ENCODE measurements around the gene ERAP2.
"Not testable (repeated sequence)": the region's sequence is repeated elsewhere in the genome, so short reads cannot be mapped to it uniquely, and the experiment has no call there.

Gene ERAP2, protein sequence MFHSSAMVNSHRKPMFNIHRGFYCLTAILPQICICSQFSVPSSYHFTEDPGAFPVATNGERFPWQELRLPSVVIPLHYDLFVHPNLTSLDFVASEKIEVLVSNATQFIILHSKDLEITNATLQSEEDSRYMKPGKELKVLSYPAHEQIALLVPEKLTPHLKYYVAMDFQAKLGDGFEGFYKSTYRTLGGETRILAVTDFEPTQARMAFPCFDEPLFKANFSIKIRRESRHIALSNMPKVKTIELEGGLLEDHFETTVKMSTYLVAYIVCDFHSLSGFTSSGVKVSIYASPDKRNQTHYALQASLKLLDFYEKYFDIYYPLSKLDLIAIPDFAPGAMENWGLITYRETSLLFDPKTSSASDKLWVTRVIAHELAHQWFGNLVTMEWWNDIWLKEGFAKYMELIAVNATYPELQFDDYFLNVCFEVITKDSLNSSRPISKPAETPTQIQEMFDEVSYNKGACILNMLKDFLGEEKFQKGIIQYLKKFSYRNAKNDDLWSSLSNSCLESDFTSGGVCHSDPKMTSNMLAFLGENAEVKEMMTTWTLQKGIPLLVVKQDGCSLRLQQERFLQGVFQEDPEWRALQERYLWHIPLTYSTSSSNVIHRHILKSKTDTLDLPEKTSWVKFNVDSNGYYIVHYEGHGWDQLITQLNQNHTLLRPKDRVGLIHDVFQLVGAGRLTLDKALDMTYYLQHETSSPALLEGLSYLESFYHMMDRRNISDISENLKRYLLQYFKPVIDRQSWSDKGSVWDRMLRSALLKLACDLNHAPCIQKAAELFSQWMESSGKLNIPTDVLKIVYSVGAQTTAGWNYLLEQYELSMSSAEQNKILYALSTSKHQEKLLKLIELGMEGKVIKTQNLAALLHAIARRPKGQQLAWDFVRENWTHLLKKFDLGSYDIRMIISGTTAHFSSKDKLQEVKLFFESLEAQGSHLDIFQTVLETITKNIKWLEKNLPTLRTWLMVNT

DNA sequence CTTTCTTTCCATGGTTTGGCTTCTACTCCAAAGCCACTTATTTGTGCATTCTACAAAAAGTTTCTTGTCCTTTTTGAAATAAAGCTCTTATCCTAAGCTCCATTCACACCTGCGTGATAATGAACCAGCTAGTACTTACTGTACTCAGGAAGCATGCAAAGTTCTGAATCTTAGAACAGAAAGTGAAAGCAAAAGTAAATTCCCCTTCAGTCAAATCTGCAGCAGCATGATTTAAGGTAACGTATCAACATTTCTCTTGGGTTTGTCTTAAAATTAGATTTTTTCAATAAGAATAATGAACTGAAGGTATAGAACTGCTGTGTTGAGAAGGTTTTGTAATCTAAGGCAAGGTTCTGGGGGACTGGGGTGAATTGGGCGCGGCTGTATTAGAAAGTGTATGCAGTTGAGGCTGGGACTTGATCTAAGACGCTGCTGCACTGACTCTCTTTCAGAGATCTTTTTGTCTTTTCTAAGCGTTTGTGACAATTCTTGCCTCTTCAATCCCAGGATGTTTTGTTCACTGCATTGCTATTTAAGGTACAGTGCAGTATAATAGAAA, at the start of gene ERAP2:
Gene ERAP2, plus strand, starts transcription at position 209 of the 559 bp plus-strand sequence. CDS start 3,186 bp downstream, outside the sequence.
- DNase-seq, result no peak

DNA sequence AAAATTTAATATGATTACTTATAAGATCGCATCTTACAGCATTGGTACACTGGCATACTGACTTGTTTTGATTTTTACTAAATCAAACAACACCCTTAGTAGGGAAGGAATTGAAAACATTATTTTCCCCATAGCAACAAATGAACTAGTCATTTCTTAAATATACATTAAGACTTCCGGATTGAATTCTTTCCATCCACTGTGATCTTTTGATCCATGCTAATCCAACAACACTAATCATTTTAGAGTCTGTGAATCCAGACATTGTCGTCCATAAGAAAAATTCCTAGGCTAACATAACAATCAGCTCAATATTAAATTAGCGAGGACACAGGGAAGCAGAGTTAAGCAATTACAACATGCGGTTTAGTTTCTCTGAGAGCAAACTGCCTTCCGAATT, 47.0 kb upstream of the ERAP2 start:
- DNase-seq, result no peak

DNA sequence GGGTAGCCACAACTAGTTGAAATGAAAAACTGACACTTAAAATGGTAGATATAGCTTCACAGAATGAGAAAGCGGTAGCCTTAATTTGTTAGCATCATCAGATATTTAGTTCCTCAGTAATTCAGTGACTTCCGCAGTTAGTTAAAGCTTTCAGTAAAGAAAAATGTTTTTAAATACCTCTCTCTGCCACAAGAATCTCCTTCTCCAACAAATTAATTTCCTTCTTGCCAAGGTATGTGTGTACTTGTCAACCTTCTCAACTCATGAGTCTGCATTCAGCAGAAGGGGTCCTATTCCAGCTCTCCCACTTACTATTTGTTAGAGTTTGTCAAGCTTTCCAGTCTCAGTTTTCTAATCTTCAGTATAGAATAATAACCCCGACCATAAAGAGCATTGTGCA, 42.3 kb upstream of the ERAP2 start:
- DNase-seq, result no peak

DNA sequence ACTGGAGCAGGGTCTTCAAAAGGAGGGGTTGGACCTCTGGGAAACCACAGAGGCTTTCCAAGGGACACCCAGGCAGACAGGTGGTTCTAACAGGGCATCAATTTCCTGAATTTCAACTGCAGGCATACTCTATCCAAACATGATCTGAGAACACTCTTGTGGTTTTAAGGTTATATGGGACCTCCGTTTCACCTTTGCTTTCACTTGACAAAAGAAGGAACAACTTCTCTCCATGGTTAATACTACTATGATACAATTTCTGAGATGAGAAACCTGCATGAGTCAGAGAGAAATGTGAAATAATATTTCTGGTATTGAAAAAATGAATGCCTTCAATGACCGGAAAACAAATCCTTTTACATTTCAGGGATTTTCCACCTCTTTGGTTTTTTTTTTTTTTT, 40.5 kb upstream of the ERAP2 start:
- DNase-seq, result no peak

DNA sequence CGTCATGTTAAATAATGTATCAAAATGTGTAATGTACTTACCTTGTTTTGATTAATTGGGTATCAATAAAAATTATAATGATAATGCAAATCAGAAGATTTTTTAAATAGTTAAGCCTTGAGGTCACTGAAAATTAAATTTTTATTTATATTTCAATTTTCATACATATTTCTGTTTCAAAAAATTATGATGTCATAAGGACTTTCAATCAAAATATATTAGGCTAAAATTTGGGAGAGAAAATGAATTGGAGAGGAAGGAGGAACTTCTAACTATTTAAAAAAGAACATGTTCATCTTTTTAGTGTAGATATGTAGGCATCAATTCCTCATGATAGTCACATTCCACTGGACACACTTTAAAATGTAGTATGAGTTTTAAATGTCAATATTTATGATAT, 39.5 kb upstream of the ERAP2 start:
- DNase-seq, result no peak

DNA sequence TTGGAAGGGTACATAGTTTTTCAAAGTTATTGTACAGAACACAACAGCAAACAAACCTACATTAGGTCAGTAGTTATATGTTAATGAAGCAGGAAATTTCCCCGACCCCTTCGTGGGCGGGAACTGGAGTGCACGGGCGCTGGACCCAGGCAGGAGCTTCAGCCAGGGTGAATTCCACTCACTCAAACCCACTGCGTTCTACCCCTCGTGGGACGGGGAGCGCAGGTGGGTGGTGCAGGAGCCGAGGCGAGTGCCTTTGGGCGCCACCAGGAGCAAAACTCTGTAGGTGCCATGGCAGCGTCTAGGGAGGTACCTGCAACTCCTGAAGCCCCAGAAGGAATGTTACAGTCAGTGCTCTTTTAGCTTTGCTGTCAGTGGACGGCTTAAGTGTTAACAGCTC, 39.0 kb upstream of the ERAP2 start:
- DNase-seq, result no peak

DNA sequence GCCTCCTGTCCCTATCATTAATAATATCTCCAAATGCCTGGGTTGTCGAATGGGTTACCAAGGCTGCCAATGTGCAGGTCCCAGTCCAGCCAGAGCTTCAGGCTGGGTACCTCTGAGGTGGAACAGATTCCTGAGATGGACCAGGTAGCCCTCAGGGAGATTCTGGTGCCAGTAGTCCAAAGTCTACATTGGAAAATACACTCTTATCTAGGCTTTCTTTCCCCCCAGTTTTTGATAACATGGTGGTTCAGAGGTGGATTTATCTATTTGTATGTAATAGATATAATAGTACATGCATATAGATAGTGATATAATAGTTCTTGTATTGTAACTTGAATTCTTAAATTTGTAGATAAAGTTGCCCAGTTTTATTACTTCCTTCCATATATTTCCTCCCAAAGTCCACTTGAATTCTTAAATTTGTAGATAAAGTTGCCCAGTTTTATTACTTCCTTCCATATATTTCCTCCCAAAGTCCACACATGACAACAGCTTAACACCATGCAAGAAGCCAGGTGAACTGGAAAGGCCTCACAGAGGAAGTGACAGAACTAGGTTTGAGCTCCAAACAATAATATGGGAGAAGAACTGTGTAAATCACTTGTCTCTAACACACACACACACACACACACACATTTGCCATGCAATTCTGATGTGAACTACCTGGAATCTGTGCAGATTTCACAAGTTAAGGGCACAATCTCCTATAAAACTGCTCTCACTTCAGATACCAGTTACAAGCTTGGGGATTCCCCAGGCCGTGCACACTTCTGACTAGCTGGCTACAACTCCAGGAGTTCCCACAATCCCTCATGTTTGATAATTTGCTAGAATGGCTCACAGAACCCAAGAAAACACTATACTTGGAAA, 37.9 kb upstream of the ERAP2 start:
- DNase-seq, result no peak

DNA sequence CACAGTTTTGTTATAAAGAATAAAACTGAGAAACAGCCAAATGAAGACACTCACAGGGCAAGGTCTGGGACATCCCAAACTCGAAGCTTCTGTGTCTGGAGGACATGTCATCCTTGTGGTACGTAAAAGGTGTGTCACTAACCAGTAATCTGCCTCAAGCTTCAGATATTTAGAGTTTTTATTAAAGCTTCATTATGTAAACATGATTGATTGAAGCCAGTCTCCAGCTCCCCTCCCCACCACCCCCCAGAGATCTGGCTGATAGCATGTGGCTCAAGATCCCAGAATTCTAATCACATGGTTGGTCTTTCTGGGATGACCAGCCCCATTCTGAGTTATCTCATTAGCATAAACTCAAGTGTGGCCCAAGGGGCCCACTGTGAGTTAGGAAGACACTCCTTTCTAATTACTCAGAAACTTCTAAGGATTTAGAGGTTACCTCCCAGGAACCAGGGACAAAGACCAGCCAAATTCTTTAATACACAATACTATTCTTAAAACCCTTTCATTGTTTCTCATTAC, 37.2 kb upstream of the ERAP2 start:
- no peak for DNase-seq

DNA sequence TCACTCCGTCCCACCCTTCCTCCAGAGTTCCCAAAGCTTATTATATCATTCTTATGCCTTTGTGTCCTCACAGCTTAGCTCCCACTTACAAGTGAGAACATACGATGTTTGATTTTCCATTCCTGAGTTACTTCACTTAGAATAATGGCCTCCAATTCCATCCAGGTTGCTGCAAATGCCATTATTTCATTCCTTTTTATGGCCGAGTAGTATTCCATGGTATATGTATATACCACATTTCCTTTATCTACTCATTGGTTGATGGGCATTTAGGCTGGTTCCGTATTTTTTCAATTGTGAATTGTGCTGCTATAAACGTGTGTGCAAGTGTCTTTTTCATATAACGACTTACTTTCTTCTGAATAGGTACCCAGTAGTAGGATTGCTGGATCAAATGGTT, 34.4 kb upstream of the ERAP2 start:
- DNase-seq, result not testable (repeated sequence)

DNA sequence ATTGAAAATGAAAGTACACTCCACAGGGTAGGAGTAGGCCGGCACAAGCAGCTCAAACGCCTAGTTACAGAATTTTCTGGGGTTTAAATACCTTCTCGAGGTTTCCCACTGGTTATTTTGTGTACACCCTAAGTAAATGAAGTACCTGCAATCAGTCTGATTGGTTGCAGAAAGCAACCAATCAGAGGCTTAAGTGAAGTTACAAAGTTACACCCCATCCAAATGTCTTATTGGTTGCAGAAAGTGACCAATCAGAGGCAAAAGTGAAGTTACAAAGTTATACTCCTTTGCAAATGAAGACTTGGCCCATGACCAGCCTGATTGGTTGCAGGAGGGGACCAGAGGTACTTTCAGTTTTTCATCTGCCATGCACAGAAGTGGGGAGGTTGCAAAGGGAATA, 33.2 kb upstream of the ERAP2 start:
- DNase-seq, result no peak

DNA sequence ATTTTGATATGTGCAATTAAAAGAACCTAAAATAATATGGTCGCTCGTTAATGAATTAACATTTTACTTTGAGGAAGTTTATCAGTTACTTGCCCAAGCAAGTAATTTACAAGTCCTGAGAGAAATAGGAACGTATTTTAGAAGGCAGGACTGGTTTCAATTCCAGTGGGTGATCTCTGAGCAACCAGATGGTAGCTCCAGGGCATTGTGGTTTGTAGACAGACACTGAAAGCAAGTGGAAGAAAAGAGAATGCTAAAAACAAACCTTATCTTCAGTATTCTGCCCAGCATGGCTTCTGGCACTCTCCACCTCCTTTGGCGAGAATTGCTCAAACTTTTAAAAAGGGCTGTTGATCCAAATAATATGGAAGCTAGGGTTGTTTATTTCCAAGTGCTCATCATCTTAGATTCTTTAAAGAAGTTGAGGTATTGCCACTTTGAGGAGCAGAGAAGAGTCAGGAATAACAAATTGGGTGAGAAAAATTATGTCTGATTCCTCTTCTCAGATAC, 31.8 kb upstream of the ERAP2 start:
- DNase-seq, result no peak

DNA sequence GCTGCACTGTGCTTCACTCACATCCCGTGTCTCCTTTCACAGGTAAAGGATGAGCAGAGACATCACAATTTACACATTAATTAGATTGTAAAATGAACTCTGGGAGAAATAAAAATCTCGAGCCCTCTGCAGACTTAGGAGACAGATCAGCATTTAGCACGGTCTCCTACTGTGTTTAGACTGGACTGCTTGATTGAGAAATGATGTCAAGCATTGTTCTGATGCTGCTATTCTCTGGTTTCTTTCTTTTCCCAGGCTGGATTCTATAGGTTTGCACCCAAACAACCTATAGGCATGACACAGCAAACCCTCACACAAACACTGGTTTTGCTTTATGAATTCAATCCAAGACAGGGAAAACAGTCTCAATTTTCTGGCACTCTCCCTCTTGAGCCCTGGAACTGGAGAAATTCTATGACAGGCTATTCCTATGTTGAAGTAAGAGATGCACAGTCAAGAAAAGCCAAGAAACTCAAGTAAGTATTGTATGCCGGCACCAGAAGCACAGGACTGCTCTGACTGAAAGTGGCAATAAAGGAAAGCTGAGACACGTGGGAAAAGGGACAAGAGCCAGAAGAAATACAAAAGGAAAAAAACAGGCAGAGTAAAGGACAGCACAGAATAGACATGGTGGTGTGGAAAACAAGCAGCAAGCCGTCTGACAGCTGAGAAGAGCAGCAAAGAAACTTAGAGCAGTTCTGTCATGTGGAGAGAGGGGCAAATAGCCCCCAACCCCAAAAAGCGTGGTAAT, 24.8 kb upstream of the ERAP2 start:
- no peak for DNase-seq

DNA sequence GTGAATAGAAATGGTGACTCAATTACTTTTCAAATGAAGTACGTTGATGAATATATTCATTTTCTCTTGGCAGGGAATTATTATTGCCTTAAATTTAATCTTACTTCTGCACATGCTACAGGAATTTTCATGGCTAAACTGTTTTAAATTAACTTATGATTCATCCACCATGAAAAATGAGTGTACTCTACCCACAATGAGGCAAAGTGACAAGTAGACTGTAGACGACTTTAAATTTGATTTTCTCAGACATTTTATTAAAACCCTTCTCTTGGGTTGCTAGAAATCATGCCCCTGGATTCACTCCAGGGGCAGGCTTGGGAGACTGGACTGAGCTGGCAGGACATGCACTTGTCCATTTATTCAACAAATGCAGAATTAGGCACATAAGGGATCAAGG, 23.5 kb upstream of the ERAP2 start:
- no peak for DNase-seq

DNA sequence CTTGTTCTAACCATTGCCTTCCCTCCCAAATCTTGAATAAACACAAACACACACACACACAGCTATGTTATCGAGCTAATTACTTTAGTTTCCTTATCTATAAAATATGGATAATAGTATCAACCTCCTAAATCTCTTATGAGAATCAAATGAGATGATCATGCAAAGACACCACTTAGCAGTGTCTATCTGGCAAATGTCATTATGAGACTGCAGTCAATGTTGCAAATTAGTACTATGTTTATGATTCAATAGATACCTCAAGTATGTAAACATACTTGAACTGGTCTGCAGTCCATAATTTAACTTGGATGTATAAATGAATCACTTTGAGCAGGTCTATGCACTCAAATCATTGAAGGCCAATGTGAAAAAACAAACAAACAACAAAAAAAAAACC, 22.2 kb upstream of the ERAP2 start:
- DNase-seq, result no peak

DNA sequence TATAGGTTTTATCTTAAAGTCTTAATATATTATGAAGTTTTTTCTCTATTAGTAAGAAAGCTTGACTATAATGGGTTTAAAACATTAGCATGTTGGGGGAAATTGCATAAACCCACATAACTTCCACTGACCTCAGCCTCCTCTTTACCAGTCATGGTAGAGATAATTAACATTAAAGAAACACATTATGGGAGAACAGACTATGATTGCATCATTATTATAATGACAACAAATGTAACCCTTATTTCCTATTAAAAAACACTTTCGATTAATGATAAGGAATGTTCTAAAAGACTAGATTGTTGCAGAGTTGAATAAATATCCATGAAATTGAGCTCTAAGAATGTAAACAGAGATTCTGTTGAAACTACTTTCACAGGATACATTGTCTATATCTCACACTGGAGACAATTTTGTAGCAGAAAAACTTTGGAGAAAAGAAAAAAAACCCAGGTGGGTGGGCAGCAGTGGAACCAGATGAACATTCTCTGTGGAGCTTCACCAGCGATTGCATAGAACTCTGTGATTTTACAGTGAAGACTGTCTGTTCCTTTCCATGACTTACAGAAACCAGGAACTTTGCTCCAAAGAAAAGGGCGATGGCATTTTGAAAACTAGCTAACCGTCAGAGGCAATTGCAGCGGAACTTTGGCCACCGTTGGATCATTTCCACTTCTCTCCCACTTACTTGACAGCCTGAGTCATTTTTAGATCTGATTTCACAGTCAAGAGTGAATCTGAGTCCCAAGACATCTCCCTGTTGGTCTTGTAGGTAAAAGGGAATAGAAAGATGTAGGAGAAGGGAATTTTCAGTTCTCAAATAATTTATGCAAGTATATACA, 21.0 kb upstream of the ERAP2 start:
- DNase-seq, result no peak

DNA sequence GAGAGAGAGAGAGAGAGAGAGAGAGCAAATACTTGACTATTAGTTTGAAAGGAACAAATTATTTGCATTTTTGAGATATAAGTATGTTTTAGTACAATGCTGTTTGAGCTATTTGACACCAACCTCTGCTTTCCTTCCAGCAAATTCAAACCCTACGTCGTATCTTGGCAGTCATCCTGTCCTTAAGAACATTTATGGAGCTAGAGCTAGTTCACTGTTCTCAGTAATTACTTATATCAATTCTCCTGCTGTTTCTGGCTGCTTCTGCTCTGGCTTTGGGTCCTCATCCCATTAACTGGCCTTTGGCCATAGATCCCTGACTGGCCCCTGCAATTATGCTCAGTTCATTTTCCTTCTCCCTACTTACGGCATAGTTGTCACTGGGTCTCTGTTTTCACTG, 19.9 kb upstream of the ERAP2 start:
- no peak for DNase-seq

DNA sequence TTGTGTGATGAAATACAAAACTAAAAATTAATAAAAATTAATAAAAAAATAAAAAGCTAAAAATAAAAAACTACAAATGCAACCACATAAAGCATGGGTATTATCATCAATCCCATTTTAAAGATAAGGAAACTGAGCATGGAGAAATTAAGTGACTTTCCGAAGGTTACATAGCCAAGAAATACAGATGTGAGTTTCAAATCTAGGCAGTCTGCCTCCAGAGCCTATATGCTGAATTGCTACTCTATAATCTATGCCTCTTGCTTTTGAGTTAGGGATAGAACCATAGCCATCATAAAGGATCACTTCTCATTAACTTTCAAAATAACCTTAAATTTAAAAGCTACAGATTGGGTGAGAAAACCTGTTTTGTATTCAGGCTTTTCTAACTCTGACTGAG, 18.8 kb upstream of the ERAP2 start:
- no peak for DNase-seq

DNA sequence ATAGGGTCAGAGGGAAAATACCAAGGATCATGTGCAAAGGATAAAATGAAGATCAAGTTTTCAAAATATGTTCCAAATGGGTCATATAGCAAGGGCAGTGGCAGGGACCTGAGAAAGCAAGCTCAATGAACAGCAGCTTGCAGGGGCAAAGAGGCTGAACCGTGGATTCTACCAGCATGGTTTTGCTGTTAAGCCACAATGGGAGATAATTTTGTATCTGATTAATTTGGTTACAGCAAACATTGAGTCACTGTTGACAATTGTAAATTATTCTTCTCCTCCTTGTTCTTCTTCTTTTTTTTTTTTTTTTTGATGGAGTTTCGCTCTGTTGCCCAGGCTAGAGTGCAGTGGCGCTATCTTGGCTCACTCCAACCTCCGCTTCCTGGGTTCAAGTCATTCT, 18.4 kb upstream of the ERAP2 start:
- DNase-seq, result no peak

DNA sequence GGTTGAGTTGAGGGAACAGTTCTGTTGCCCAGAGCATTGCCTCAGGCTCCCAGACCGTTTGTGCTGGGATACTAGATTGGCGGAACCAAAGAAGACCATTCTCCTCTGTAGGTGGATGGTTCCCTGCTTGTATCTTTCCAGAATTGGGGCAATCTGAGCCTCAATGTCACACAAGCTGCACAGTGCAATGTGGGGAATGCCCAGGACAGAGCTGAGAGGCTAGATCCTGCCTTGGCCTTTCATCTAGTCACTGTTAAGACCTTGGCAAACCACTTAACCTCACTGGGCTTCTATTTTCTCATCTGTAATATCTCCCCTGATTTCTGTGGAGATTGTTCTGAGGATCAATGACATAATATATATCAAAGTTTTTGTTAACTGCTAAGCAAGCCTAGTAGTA, 16.9 kb upstream of the ERAP2 start:
- DNase-seq, result no peak

DNA sequence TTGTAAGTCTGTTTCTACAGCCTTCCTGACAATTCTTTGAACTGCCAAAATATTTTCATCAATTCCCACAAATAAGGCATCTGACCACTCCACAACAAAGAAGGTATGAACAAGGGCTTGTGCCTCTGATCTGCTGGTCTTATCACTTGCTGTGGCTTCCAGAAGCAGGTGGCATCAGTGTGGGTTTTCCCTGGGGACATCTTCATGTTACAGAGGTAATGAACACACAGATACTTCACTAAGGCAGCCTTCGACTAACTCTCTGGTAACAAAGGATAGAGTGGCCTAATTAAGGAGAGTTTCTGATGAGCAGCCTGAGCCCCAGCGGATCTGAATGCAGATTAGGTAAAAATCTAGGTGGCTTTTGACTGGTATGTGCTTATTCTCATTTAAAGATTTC, 15.2 kb upstream of the ERAP2 start:
- DNase-seq, result no peak

Data from T1000 (cell line).